ENCODE measurements around the gene IPO8. TPM values are rescaled to one million over a fixed set of nuclear protein-coding genes. Genes with fewer than 3 reads are reported as not detected.

IPO8 gene
- total and polyA plus RNA-seq, 2 of the 8 experiments (the other 6 are each of a cell fraction or from before 2014, with no cell fraction given): 7.2 to 59.8 TPM

DNA sequence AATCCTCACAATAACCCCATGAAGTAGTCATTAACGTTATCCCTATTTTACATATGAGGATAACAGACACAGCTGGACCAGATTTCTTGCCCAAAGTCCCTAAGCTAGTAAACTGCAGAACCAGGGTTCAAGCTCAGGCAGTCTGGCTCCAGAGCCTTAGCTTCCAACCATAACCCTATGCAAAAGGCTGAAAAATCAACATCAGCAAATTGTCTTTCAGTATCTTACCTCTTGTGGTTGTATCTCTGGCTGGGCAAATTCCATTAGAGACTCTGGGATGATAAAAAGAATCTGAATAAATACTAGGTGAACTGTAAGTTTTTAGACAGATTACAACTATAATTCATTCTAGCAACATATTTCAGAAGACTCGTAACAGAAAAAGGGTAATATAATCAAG, 34.3 kb upstream of the IPO8 start (continued):
- TF ChIP-seq CHD2 (IDR thresholded peaks at IDR 0.05; ENCODE audit: low read length): no peak
- no peak for TF ChIP-seq RAD21 (IDR thresholded peaks at IDR 0.05 in 1 of 2, conservative IDR thresholded peaks at IDR 0.05 in 1 of 2; ENCODE audit: low read depth in 2 of 2, low read length in 2 of 2)
- TF ChIP-seq, protein P1, sequence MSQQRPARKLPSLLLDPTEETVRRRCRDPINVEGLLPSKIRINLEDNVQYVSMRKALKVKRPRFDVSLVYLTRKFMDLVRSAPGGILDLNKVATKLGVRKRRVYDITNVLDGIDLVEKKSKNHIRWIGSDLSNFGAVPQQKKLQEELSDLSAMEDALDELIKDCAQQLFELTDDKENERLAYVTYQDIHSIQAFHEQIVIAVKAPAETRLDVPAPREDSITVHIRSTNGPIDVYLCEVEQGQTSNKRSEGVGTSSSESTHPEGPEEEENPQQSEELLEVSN (IDR thresholded peaks at IDR 0.05): no peak
- TF ChIP-seq SP1 (IDR thresholded peaks at IDR 0.05; ENCODE audit: low read depth, low read length): no peak
- TF ChIP-seq POU5F1 (IDR thresholded peaks at IDR 0.05; ENCODE audit: low read depth, low read length): no peak
